Left kidney (tissue), 2 donors: ENCODE data around the gene RPL27. TPM values are rescaled to one million over a fixed set of nuclear protein-coding genes. Genes with fewer than 3 reads are reported as not detected.

ENCODE experiments used
- DNase-seq: peaks from one replicate; pipeline ENCODE4 v3.0.0-alpha.2; 2013
- polyA plus RNA-seq: library from polyadenylated mRNA; unstranded; fragments of 120-200 nt; gene quantifications from one replicate; pipeline ENCODE4 v1.2.1, GENCODE V29; 2013; ENCODE audit not compliant: insufficient read length

RPL27 gene
- polyA plus RNA-seq, 1 donor = 1,206 TPM

- no peak for DNase-seq
Measured at GRCh38 chr17:43042025-43042628, 43.9 kb downstream of the RPL27 start.

GRCh38 chr17:43043307-43043706 lies 45.1 kb downstream of the RPL27 start:
- DNase-seq = no peak

GRCh38 chr17:43044024-43044423 lies 45.8 kb downstream of the RPL27 start:
- DNase-seq = no peak

DNA sequence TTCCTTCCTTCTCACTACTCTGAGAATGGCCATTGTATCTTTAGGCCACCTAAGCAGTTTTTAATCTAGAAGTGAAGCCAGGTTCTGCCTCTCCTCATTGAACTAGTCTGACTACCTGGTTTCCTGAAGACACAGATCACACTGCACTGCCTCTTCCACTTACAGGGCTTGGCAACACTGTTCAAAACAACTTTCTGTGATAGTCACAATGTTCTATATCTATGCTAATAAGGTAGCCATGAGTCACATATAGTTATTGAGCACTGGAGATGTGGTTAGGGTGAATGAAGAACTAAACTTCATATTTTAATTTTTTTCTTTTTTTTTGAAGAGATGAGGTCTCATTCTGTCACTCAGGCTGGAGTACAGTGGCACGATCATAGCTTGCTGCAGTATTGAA lies 53.8 kb downstream of the RPL27 start:
- no peak for DNase-seq

Other genes starting within 250 kb of the RPL27 start
- 70.0 TPM for gene RAMP2, start 237.2 kb upstream of the RPL27 start, polyA plus RNA-seq
- 78.2 TPM for gene VPS25, start 225.0 kb upstream of the RPL27 start, polyA plus RNA-seq
- 10.1 TPM for gene WNK4, start 217.8 kb upstream of the RPL27 start, polyA plus RNA-seq
- 144 TPM for gene COA3, start 199.7 kb upstream of the RPL27 start, polyA plus RNA-seq
- 3.4 TPM for gene CNTD1, start 199.6 kb upstream of the RPL27 start, polyA plus RNA-seq
- gene BECN1, start 174.1 kb upstream of the RPL27 start, polyA plus RNA-seq = 85.0 TPM
- gene PSME3, start 165.0 kb upstream of the RPL27 start, polyA plus RNA-seq = 108 TPM
- 1.5 TPM for gene AOC2, start 153.8 kb upstream of the RPL27 start, polyA plus RNA-seq
- gene AOC3, start 147.2 kb upstream of the RPL27 start, polyA plus RNA-seq = 4.9 TPM
- gene G6PC1, start 97.6 kb upstream of the RPL27 start, polyA plus RNA-seq = 5.6 TPM
- gene AARSD1, start 34.0 kb upstream of the RPL27 start, polyA plus RNA-seq = 76.3 TPM
- gene PTGES3L, start 18.3 kb upstream of the RPL27 start, polyA plus RNA-seq = 2.4 TPM
- gene RUNDC1, start 17.9 kb upstream of the RPL27 start, polyA plus RNA-seq = 17.6 TPM
- 8.8 TPM for gene IFI35, start 8.4 kb downstream of the RPL27 start, polyA plus RNA-seq
- gene VAT1, start 24.0 kb downstream of the RPL27 start, polyA plus RNA-seq = 113 TPM
- 3.5 TPM for gene RND2, start 26.8 kb downstream of the RPL27 start, polyA plus RNA-seq
- gene BRCA1, start 126.9 kb downstream of the RPL27 start, polyA plus RNA-seq = 24.3 TPM
- gene NBR1, start 172.8 kb downstream of the RPL27 start, polyA plus RNA-seq = 116 TPM
- 27.8 TPM for gene TMEM106A, start 213.5 kb downstream of the RPL27 start, polyA plus RNA-seq
- gene CCDC200, start 230.2 kb downstream of the RPL27 start, polyA plus RNA-seq = 44.1 TPM
- gene RNU2-1, start 235.6 kb downstream of the RPL27 start, polyA plus RNA-seq = not detected